Breast epithelium (tissue), 4 donors: ENCODE results near the gene ATP6AP2. TPM values are rescaled to one million over a fixed set of nuclear protein-coding genes. Genes with fewer than 3 reads are reported as not detected.

ENCODE experiments used
- DNase-seq, 2 donors: peaks; one replicate each; pipeline ENCODE4 v3.0.0-alpha.2; 2019; ENCODE audit warnings: low spot score in 2 of 2
- H3K27ac ChIP-seq, 2 donors: fragments of 200-600 bp; sonication (generic) in 1 of 2; one replicate each; pipeline ENCODE4 v1.5.1; 2016 to 2019; ENCODE audit warnings: mild to moderate bottlenecking in 1 of 2
- H3K27me3 ChIP-seq, 2 donors: fragments of 200-600 bp; sonication (generic) in 1 of 2; one replicate each; pipeline versions ENCODE4 v1.5.1 to v1.6.0; 2017 to 2019; ENCODE audit warnings: control low read depth in 1 of 2, mild to moderate bottlenecking in 1 of 2
- H3K36me3 ChIP-seq: fragments of 200-600 bp; one replicate; pipeline ENCODE4 v1.5.1; 2019
- H3K4me1 ChIP-seq, 2 donors: fragments of 200-600 bp; sonication (generic); one replicate each; pipeline ENCODE4 v1.5.1; 2016 to 2019; ENCODE audit warnings: control low read depth in 1 of 2
- H3K4me3 ChIP-seq, 3 donors: fragments of 200-600 bp; sonication (generic); 1 replicate in 2 of 3; 2 replicates in 1 of 3; pipeline ENCODE4 v1.5.1; 2016 to 2019; ENCODE audit warnings: mild to moderate bottlenecking in 3 of 3, moderate library complexity in 2 of 3
- H3K9me3 ChIP-seq, 2 donors: fragments of 200-600 bp; sonication (generic) in 1 of 2; one replicate each; pipeline ENCODE4 v1.5.1; 2016 to 2019; ENCODE audit warnings: control low read depth in 1 of 2
- POLR2A ChIP-seq: fragments of 450-650 bp; IDR thresholded peaks from one replicate; pipeline ENCODE4 v1.6.1; 2016; ENCODE audit warnings: antibody characterized with exemption, mild to moderate bottlenecking, moderate library complexity
- POLR2AphosphoS5 ChIP-seq, 3 donors: sonication (generic); formaldehyde crosslinking; IDR thresholded peaks; one replicate each; pipeline ENCODE4 v1.6.1; 2017; ENCODE audit warnings: antibody characterized with exemption in 3 of 3
- intact Hi-C: fragments of 100-400 bp; cut with DNase I; formaldehyde crosslinking; loops from one replicate; pipeline ENCODE4 v1.15.1; 2023; ENCODE audit warnings: low total_unique reads
- total RNA-seq, 3 donors: library from RNA; depleted of rRNA; stranded (reverse); fragments of >200 nt; gene quantifications; one replicate each; pipeline ENCODE4 v1.1.0, GENCODE V29; 2016
- TF ChIP-seq, protein P1 (sequence below), 3 donors: fragments of 450-650 bp; IDR thresholded peaks; one replicate each; pipeline ENCODE4 v1.5.1; 2016 to 2017; ENCODE audit warnings: antibody characterized with exemption in 3 of 3, mild to moderate bottlenecking in 3 of 3, moderate library complexity in 3 of 3

The ATP6AP2 gene, protein sequence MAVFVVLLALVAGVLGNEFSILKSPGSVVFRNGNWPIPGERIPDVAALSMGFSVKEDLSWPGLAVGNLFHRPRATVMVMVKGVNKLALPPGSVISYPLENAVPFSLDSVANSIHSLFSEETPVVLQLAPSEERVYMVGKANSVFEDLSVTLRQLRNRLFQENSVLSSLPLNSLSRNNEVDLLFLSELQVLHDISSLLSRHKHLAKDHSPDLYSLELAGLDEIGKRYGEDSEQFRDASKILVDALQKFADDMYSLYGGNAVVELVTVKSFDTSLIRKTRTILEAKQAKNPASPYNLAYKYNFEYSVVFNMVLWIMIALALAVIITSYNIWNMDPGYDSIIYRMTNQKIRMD
- 100 to 1,000 TPM in 2 of 3 donors, 10 to 100 TPM in 1; 85.2 to 129 (median 103) TPM for total RNA-seq

- Histone ChIP-seq H3K4me1 (no peaks in the 10 kb centered on the region), H3K27ac (peak within 1 kb of the TSS; percentile 89 to 97), H3K27me3 (peaks cover 0 to 31% of the 10 kb centered on the region in 2 donors), H3K4me3 (peak within 1 kb of the TSS; percentile 70 to 87 (median 78)), H3K36me3 (no peaks in the 10 kb centered on the region), H3K9me3 (no peaks in the 10 kb centered on the region)
- TF ChIP-seq POLR2A (peak; percentile 54), POLR2AphosphoS5 (IDR thresholded peaks at IDR 0.05) (peak; percentile 39 to 72 (median 59))
- TF ChIP-seq, protein P1, sequence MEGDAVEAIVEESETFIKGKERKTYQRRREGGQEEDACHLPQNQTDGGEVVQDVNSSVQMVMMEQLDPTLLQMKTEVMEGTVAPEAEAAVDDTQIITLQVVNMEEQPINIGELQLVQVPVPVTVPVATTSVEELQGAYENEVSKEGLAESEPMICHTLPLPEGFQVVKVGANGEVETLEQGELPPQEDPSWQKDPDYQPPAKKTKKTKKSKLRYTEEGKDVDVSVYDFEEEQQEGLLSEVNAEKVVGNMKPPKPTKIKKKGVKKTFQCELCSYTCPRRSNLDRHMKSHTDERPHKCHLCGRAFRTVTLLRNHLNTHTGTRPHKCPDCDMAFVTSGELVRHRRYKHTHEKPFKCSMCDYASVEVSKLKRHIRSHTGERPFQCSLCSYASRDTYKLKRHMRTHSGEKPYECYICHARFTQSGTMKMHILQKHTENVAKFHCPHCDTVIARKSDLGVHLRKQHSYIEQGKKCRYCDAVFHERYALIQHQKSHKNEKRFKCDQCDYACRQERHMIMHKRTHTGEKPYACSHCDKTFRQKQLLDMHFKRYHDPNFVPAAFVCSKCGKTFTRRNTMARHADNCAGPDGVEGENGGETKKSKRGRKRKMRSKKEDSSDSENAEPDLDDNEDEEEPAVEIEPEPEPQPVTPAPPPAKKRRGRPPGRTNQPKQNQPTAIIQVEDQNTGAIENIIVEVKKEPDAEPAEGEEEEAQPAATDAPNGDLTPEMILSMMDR (IDR thresholded peaks at IDR 0.05) = no peak
- DNase-seq = peak; percentile 90 to 94
- intact Hi-C loops = no loop called here
Observed at GRCh38 chrX:40580537-40581335, at the start of gene ATP6AP2. ATP6AP2 (plus strand) TSS chrX:40580970; CDS start chrX:40581066, 96 bp downstream.

DNA sequence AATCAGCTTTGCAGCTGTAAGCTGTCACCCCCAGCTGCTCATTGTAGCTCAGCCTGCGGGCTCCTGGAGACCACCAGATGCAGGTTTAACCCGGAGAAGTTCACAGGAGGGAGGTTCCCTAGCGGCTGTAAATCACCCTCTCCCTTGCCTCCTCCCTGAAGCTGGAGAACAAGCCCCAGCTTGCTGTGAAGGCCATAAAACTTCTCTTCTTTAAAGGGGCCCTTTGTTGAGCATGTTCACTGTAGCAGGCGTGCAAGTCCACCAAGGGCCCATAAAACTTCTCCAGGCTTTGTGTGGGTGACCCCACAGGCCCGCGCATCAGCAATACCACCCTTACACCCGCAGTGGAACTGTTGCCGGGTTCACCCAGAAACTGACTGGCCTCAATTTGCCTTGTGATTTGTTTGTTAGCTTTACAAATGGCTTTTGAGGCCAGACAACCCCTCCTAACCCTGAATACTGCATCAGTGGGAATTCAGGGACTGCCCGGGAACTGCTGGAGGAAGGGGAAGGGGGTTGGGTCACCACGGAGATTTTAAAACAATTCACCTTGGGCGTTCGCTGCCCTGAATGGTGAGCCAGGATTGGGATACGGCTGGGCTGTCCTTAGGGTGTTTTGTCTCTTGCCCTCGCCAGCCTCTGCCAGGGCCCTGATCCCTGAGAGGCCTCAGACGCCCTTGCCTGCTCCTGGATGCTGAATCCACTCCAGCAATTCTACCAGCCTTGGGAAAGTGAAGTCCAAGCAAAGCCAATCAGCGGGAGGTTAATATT is 49.5 kb upstream of the ATP6AP2 start:
- Histone ChIP-seq H3K27me3 (peaks cover 0 to 68% of the 10 kb centered on the region in 2 donors), H3K27ac (no peak overlapping the region), H3K4me1 (no peaks in the 10 kb centered on the region), H3K9me3 (no peaks in the 10 kb centered on the region), H3K36me3 (no peaks in the 10 kb centered on the region), H3K4me3 (no peak overlapping the region)
- intact Hi-C loops = no loop called here
- no peak for DNase-seq
- TF ChIP-seq POLR2A (no peak), POLR2AphosphoS5 (IDR thresholded peaks at IDR 0.05) (no peak)
- TF ChIP-seq, protein P1 (IDR thresholded peaks at IDR 0.05) = no peak

- no peak for TF ChIP-seq POLR2AphosphoS5 (IDR thresholded peaks at IDR 0.05)
- TF ChIP-seq, protein P1 (IDR thresholded peaks at IDR 0.05) = no peak
- no peak for TF ChIP-seq POLR2A
- H3K4me1 ChIP-seq = no peaks in the 10 kb centered on the region
- no peaks in the 10 kb centered on the region for H3K36me3 ChIP-seq
- no peak overlapping the region for H3K27ac ChIP-seq
- intact Hi-C loops = loop anchor here (5.0 kb wide), 1 partner anchor 1095 kb away; no protein-coding TSS in a partner anchor
- H3K27me3 ChIP-seq = peaks cover 0 to 74% of the 10 kb centered on the region in 2 donors
- H3K4me3 ChIP-seq = no peak overlapping the region
- DNase-seq = no peak
- no peaks in the 10 kb centered on the region for H3K9me3 ChIP-seq
Observed at GRCh38 chrX:40537310-40537709, 43.5 kb upstream of the ATP6AP2 start.

DNA sequence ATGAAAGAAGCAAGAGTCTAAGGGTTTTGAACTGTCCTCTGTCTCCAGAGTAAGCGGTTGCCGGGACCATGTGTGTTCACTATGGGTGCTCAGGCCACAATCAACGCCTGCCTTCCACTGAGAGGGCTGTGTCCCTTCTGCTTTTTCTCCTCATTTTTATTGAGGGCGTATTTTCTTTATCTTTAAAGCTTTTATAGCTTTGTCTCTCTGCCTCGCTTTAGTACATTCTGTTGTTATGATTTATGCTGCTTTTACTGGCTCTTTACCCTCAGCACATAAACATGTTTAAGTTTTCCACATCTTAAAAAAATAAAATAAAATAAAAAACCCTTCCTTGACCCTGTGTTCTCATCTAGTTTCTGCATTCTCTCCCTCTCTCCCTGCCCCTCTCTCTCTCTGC is 42.4 kb upstream of the ATP6AP2 start:
- no peak for TF ChIP-seq POLR2AphosphoS5 (IDR thresholded peaks at IDR 0.05)
- TF ChIP-seq POLR2A = no peak
- no peak overlapping the region for H3K27ac ChIP-seq
- H3K27me3 ChIP-seq = peaks cover 0 to 76% of the 10 kb centered on the region in 2 donors
- H3K36me3 ChIP-seq = no peaks in the 10 kb centered on the region
- H3K4me3 ChIP-seq = no peak overlapping the region
- no peaks in the 10 kb centered on the region for H3K4me1 ChIP-seq
- no peaks in the 10 kb centered on the region for H3K9me3 ChIP-seq
- no peak for DNase-seq
- intact Hi-C loops = loop anchor here (5.0 kb wide), 1 partner anchor 1096 kb away; no protein-coding TSS in a partner anchor
